Stimulated activated naive CD8-positive, alpha-beta T cell treated with anti-CD3 and anti-CD28 coated beads, Interleukin-15, Interleukin-2, amounts not matched to agents 100 ng/mL and 50 ng/mL, for 24 hours (primary cell): ENCODE results near the gene ABLIM2.

ENCODE experiments used
- H3K27ac Mint-ChIP-seq: one replicate; pipeline ENCODE4 v1.8.0; 2021; ENCODE audit warnings: mild to moderate bottlenecking, mixed read lengths
- H3K27me3 Mint-ChIP-seq: one replicate; pipeline ENCODE4 v1.8.0; 2021; ENCODE audit warnings: mixed read lengths
- H3K36me3 Mint-ChIP-seq: one replicate; pipeline ENCODE4 v1.8.0; 2021; ENCODE audit warnings: low read depth, mixed read lengths
- H3K4me1 Mint-ChIP-seq: one replicate; pipeline ENCODE4 v1.8.0; 2021; ENCODE audit warnings: low read depth, mixed read lengths
- H3K4me3 Mint-ChIP-seq: one replicate; pipeline ENCODE4 v1.8.0; 2021; ENCODE audit warnings: mild to moderate bottlenecking, mixed read lengths
- H3K9me3 Mint-ChIP-seq: one replicate; pipeline ENCODE4 v1.8.0; 2021; ENCODE audit warnings: mixed read lengths

The ABLIM2 gene

GRCh38 chr4:8121292-8122015, 37.2 kb downstream of the ABLIM2 start:
- Mint-ChIP-seq H3K4me1 (peaks cover 5% of the 10 kb centered on the region), H3K27ac (no peak overlapping the region), H3K36me3 (no peaks in the 10 kb centered on the region), H3K4me3 (no peak overlapping the region), H3K27me3 (no peaks in the 10 kb centered on the region), H3K9me3 (no peaks in the 10 kb centered on the region)

DNA sequence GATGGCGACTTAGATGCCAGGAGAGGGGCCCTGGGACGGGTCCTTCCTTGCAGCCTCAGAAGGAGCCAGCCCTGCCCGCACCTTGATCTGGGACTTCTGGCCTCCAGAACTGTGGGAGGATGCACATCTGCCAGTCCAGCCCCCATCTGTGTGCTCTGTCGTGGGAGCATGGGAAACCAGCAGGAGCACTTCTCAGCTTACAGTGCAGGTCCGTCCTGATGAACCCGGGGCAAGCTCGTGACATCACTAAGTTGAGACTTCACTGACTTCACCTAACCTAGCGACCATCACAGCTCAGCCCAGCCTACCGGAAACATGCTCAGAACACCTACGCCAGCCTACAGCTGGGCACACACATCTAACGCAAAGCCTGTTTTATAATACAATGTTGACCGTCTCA, 38.1 kb downstream of the ABLIM2 start:
- Mint-ChIP-seq H3K27ac (no peak overlapping the region), H3K36me3 (no peaks in the 10 kb centered on the region), H3K4me1 (peaks cover 15% of the 10 kb centered on the region), H3K9me3 (no peaks in the 10 kb centered on the region), H3K4me3 (no peak overlapping the region), H3K27me3 (no peaks in the 10 kb centered on the region)

DNA sequence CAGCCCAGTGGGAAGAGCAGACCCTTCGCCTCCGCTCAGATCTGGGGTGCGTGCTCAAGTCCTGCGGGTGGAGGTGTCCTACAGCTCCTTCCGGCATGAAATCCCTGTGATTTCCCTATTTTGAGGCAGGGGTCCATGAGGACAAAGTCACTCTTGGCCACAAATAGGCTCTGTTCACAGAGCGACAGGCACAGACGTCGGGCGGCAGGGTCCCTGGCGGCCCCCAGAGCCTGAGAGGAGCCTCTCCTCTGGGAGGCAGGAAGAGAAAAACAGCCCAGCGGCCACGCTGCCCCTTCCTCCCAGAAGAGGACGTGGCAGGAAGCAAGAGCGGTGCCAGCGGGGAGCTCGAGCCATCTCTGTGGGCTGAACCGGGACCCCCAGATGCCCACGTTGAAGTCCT, 38.7 kb downstream of the ABLIM2 start:
- Mint-ChIP-seq H3K4me1 (peaks cover 20% of the 10 kb centered on the region), H3K27me3 (no peaks in the 10 kb centered on the region), H3K36me3 (no peaks in the 10 kb centered on the region), H3K27ac (no peak overlapping the region), H3K4me3 (no peak overlapping the region), H3K9me3 (no peaks in the 10 kb centered on the region)

- H3K27me3 Mint-ChIP-seq, result no peaks in the 10 kb centered on the region
- H3K9me3 Mint-ChIP-seq, result no peaks in the 10 kb centered on the region
- H3K36me3 Mint-ChIP-seq, result no peaks in the 10 kb centered on the region
- H3K27ac Mint-ChIP-seq, result no peak overlapping the region
- H3K4me1 Mint-ChIP-seq, result peaks cover 20% of the 10 kb centered on the region
- H3K4me3 Mint-ChIP-seq, result no peak overlapping the region
These were observed 40.1 kb downstream of the ABLIM2 start for GRCh38 chr4:8118531-8118930.

DNA sequence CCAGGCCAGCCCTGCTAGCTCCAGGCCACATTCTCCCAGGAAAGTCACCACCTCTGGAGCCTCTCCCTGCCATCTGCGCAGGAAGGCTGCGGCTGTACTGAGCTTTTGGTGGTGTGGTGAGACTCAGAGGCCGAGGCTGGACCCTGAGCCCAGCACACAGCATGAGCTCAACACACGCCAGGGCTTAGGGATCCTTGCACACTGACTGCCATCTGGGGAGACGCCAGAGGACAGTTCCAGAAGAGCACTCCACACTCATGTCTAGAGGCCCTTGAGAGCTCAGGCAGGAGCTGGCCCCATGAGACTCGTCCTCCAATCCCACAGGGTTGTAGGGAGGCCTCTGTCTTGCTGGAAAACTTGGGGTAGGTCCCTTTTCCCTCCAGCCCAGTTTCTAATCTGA, 40.6 kb downstream of the ABLIM2 start:
- Mint-ChIP-seq H3K27ac (no peak overlapping the region), H3K4me1 (peaks cover 20% of the 10 kb centered on the region), H3K27me3 (no peaks in the 10 kb centered on the region), H3K4me3 (no peak overlapping the region), H3K36me3 (no peaks in the 10 kb centered on the region), H3K9me3 (no peaks in the 10 kb centered on the region)

DNA sequence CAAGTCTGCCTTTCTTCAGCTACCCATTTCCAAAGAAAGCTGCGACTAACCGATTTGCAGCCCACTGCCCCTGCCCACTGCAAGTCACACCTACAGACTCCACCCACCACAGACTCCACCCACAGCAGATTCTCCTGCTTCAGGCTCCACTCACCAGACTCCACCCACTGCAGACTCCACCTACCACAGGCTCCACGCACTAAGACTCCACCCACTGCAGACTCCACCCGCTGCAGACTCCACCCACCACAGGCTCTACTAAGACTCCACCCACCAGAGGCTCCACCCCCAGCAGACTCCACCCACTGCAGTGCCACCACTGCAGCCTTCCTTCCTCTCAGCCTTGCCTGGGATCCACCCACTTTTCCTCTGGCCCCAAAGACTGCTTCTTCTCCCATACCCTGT, 41.3 kb downstream of the ABLIM2 start:
- Mint-ChIP-seq H3K4me3 (no peak overlapping the region), H3K27ac (no peak overlapping the region), H3K4me1 (peaks cover 20% of the 10 kb centered on the region), H3K9me3 (no peaks in the 10 kb centered on the region), H3K36me3 (no peaks in the 10 kb centered on the region), H3K27me3 (no peaks in the 10 kb centered on the region)

GRCh38 chr4:8115916-8116315, 42.7 kb downstream of the ABLIM2 start:
- no peak overlapping the region for H3K4me3 Mint-ChIP-seq
- no peaks in the 10 kb centered on the region for H3K9me3 Mint-ChIP-seq
- H3K27ac Mint-ChIP-seq, result no peak overlapping the region
- H3K36me3 Mint-ChIP-seq, result no peaks in the 10 kb centered on the region
- peaks cover 20% of the 10 kb centered on the region for H3K4me1 Mint-ChIP-seq
- peaks cover 3% of the 10 kb centered on the region for H3K27me3 Mint-ChIP-seq

DNA sequence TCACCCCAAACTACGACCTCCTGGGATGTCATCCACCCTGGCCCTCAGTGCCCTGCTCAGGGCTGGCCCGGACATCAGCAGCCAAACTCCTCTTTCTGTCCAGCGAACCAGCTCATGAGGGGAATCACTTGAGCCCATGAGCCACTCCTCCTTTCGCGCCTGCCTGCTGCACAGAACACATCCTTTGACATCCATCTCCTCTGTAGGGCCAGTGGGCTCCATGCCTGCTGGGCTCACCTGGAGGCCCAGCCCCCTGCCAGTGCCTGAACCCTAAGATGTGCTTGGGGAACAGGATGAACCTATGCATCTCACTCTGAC, 43.5 kb downstream of the ABLIM2 start:
- peaks cover 3% of the 10 kb centered on the region for H3K27me3 Mint-ChIP-seq
- H3K36me3 Mint-ChIP-seq, result no peaks in the 10 kb centered on the region
- no peaks in the 10 kb centered on the region for H3K9me3 Mint-ChIP-seq
- no peak overlapping the region for H3K4me3 Mint-ChIP-seq
- peaks cover 23% of the 10 kb centered on the region for H3K4me1 Mint-ChIP-seq
- H3K27ac Mint-ChIP-seq, result no peak overlapping the region

GRCh38 chr4:8114456-8115202, 44.0 kb downstream of the ABLIM2 start:
- no peaks in the 10 kb centered on the region for H3K36me3 Mint-ChIP-seq
- H3K27ac Mint-ChIP-seq, result no peak overlapping the region
- H3K9me3 Mint-ChIP-seq, result no peaks in the 10 kb centered on the region
- H3K4me1 Mint-ChIP-seq, result peaks cover 23% of the 10 kb centered on the region
- H3K27me3 Mint-ChIP-seq, result peaks cover 3% of the 10 kb centered on the region
- H3K4me3 Mint-ChIP-seq, result no peak overlapping the region

DNA sequence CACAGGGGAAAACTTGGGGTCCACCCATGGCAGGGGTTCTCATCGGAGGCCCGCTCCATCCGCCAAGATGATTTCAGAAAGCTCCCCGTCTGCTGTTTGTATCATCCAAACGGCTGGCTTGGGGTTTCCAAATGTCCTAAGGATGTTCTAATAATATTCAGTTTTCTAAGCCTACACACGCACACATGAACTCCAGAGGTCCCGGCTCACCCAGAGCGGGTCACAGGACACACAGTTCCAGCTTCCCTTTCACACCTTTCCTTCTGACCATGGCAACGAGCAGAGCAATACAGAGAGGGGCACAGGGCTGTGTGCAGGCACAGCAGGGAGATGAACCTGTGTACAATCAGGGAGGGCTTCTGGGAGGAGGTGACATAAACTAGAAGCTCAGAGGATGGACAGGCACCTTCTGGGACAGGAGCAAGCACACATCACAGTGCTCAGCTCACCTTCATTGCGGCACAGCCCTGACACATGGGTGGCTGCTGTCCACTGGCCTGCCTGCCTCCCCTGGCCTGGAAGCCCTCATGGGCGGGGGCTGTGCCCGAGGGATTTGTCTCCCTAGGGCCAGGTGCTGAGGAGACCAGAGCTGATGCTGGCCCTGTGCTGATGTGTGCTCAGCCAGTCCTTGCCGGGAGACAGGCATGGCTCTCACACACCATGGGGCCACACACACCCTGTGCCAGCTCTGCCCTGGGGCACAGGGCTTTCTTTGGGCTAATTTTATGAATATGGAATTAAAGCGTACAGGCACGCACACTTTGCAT, 44.8 kb downstream of the ABLIM2 start:
- H3K4me1 Mint-ChIP-seq, result peaks cover 23% of the 10 kb centered on the region
- H3K27me3 Mint-ChIP-seq, result peaks cover 3% of the 10 kb centered on the region
- no peak overlapping the region for H3K27ac Mint-ChIP-seq
- H3K9me3 Mint-ChIP-seq, result no peaks in the 10 kb centered on the region
- no peak overlapping the region for H3K4me3 Mint-ChIP-seq
- no peaks in the 10 kb centered on the region for H3K36me3 Mint-ChIP-seq

DNA sequence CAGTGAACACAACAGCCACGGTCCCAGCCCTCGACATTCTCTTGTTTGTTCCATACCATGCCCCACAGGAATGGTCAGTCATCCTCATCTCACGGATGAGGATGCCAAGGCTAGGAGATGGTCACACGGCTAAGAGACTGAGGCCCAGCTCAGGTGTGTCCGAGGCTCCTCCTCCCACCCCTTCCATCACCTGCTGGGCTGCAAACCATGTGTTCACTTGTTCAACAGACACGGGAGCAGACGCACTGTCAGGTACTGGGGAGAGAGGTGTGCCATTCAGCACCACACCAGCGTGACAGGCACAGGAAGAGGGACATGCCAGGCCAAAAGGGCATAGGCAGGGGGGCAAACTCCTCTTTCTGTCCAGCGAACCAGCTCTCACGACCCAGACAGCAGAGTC, 45.9 kb downstream of the ABLIM2 start:
- H3K36me3 Mint-ChIP-seq, result no peaks in the 10 kb centered on the region
- no peak overlapping the region for H3K27ac Mint-ChIP-seq
- H3K9me3 Mint-ChIP-seq, result no peaks in the 10 kb centered on the region
- H3K4me1 Mint-ChIP-seq, result peaks cover 23% of the 10 kb centered on the region
- H3K27me3 Mint-ChIP-seq, result peaks cover 3% of the 10 kb centered on the region
- no peak overlapping the region for H3K4me3 Mint-ChIP-seq

DNA sequence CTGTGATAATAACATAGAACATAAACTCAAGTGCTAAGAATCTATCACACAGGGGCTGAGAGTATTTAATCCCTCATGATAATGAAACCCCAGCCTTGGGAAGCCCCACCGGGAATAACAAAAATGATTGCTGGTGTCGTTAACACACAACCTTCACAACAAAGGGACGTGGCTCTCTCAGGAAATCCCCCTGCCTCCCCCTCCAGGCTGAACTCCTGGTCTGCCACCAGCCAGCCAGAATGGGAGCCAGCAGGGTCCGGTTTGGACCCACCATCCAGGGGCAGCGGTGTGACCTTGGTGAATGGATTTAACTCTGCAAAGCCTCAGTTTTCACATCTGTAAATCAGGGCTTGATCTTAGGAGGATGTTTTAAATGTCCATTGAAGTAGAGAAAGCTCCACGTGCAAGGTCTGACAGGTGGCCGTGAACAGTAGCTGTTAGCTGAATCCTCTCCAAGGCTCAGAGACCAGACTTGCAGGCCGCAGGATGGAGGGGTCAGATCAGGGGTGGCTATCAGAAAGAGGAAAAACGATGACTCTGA, 46.5 kb downstream of the ABLIM2 start:
- H3K4me3 Mint-ChIP-seq, result no peak overlapping the region

DNA sequence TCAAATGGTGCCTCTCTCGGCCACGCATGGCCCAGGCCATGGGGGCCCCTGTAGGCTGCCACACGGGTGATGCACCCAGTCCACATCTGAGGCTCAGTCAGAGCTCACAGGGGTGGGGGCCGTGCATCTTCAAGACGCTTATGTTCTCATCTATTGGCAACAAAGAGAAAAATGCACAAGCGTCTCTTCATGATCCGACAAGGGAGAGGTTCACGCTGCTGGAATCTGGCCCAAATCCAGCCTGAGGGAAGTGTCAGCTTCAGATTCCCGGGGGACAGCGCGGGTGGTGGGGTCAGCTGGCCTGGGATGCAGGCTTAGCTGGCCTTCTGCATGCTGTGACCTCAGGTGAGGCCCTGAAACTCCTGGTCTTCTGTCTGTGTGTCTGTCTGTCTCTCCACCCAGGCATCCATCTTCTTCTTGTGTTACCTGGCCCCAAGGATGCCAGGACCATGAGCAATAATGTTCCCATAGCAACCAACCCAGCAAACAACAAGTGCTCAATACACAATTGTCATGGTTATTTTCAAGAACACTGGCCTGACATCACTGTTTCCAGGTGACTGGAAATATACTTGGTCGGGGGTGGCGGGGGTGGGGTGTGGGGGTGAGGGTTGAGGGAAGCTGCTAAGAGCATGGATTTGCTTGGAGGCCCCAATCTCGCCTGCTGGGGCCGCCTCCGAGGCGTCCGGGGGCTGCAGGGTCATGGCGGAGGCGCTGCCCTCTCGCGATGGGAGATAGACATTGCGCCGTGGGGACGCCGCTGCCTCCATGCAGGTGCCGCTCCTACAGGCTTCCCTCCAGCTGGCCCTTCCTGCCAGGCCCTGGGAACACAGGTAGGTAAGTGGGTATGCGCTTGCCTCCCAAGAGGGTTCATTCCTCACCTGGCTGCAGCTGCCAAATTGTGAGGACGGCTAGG, 48.3 kb downstream of the ABLIM2 start:
- H3K27ac Mint-ChIP-seq, result no peak overlapping the region
- peaks cover 3% of the 10 kb centered on the region for H3K27me3 Mint-ChIP-seq
- H3K36me3 Mint-ChIP-seq, result no peaks in the 10 kb centered on the region
- no peak overlapping the region for H3K4me3 Mint-ChIP-seq
- H3K4me1 Mint-ChIP-seq, result peaks cover 7% of the 10 kb centered on the region
- no peaks in the 10 kb centered on the region for H3K9me3 Mint-ChIP-seq

More for the DNA sequence above, 46.5 kb downstream of the ABLIM2 start:
- H3K9me3 Mint-ChIP-seq, result no peaks in the 10 kb centered on the region
- no peaks in the 10 kb centered on the region for H3K36me3 Mint-ChIP-seq
- peaks cover 3% of the 10 kb centered on the region for H3K27me3 Mint-ChIP-seq
- H3K27ac Mint-ChIP-seq, result no peak overlapping the region
- H3K4me1 Mint-ChIP-seq, result peaks cover 23% of the 10 kb centered on the region

DNA sequence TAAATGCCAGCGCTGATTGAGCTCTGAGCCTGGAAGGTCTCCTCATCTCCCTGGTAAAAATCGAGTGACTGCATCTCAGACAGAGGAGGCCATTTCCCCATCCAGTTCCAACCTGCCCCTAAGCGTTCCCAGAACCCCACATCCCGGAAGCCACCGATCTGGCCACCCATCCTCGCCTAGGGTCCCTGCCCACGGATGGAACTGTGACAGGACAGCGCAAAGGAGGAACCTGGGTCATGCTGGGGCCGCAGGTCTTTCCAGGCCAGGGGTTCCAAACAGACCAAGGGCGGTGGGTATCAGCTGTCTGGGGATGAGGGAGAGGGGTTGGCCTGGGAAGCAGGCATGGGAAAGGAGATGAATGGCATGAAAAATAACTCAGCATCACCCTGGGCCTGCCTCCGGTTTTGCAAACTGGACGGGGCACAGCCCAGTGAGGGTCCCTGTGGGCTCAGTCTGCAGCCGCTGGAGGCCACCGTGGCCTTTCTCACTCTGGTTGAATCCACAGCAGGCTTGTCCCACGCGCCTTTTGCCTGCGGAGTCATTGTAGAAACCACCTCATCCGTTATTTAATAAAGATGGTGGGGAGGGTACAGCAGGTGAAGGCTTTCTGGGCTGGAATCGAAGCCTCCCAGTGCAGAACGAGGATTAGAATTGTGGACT, 49.1 kb downstream of the ABLIM2 start:
- H3K4me3 Mint-ChIP-seq, result no peak overlapping the region
- no peaks in the 10 kb centered on the region for H3K36me3 Mint-ChIP-seq
- H3K27ac Mint-ChIP-seq, result no peak overlapping the region
- H3K4me1 Mint-ChIP-seq, result peaks cover 3% of the 10 kb centered on the region
- H3K9me3 Mint-ChIP-seq, result no peaks in the 10 kb centered on the region
- H3K27me3 Mint-ChIP-seq, result peaks cover 3% of the 10 kb centered on the region
